Stimulated activated CD4-positive, alpha-beta T cell treated with anti-CD3 and anti-CD28 coated beads, TNF-alpha, amount 100 ng/mL, for 48 hours (primary cell): Measurements from ENCODE around the gene STX4.
"Not testable (repeated sequence)": the region's sequence is repeated elsewhere in the genome, so short reads cannot be mapped to it uniquely, and the experiment has no call there.

ENCODE experiments used
- DNase-seq, 3 donors: peaks; one replicate each; pipeline ENCODE4 v3.0.0-alpha.2; 2020; ENCODE audit warnings: low read depth in 3 of 3

The STX4 gene

GRCh38 chr16:30998852-30999761, 34.3 kb upstream of the STX4 start:
- no peak for DNase-seq

GRCh38 chr16:31000671-31001382, 32.5 kb upstream of the STX4 start:
- DNase-seq = no peak

- no peak for DNase-seq
These were observed 31.7 kb upstream of the STX4 start for GRCh38 chr16:31001507-31002249.

GRCh38 chr16:31002250-31002700, 31.1 kb upstream of the STX4 start:
- DNase-seq = no peak

- no peak for DNase-seq
These were observed 30.5 kb upstream of the STX4 start for GRCh38 chr16:31002862-31003341.

GRCh38 chr16:31003744-31004143, 29.6 kb upstream of the STX4 start:
- no peak for DNase-seq

GRCh38 chr16:31004658-31005057, 28.7 kb upstream of the STX4 start:
- DNase-seq = no peak

GRCh38 chr16:31005350-31006085, 27.8 kb upstream of the STX4 start:
- DNase-seq = no peak

- DNase-seq = no peak
These were observed 27.3 kb upstream of the STX4 start for GRCh38 chr16:31006086-31006385.

- no peak for DNase-seq
These were observed 26.8 kb upstream of the STX4 start for GRCh38 chr16:31006589-31006988.

- no peak for DNase-seq
These were observed 25.7 kb upstream of the STX4 start for GRCh38 chr16:31007684-31008083.

GRCh38 chr16:31008149-31008548, 25.2 kb upstream of the STX4 start:
- no peak for DNase-seq

- DNase-seq = no peak
These were observed 24.8 kb upstream of the STX4 start for GRCh38 chr16:31008551-31008950.

GRCh38 chr16:31009120-31009519, 24.2 kb upstream of the STX4 start:
- DNase-seq = no peak

- DNase-seq = no peak
These were observed 23.3 kb upstream of the STX4 start for GRCh38 chr16:31009894-31010584.

- peak in 1 of 3 donors; percentile 40 for DNase-seq
These were observed 22.6 kb upstream of the STX4 start, which contains the start of gene STX1B for GRCh38 chr16:31010585-31011325. Gene STX1B, minus strand, starts transcription at chr16:31010638. Its CDS starts 242 bp downstream, at chr16:31010396.

GRCh38 chr16:31011815-31012214, 21.5 kb upstream of the STX4 start:
- DNase-seq = not testable (repeated sequence)

GRCh38 chr16:31013292-31013691, 20.1 kb upstream of the STX4 start:
- not testable (repeated sequence) for DNase-seq

- DNase-seq = no peak
These were observed 17.3 kb upstream of the STX4 start for GRCh38 chr16:31016018-31016417.

- not testable (repeated sequence) for DNase-seq
These were observed 15.6 kb upstream of the STX4 start for GRCh38 chr16:31017756-31018155.
